ENCODE measurements around the gene NDUFB7.

NDUFB7 gene

GRCh38 chr19:14577264-14577663, 5.4 kb upstream of the NDUFB7 start:
- H3K27ac ChIP-seq (ENCODE audit: extremely low read depth, low read depth, low read length): no peak overlapping the region
- no peaks in the 10 kb centered on the region for H3K4me1 ChIP-seq (ENCODE audit: control insufficient read depth, insufficient read depth, low read length)
- H3K36me3 ChIP-seq (ENCODE audit: control insufficient read depth in 2 of 2, insufficient read depth in 1 of 2, low read length in 2 of 2): no peaks in the 10 kb centered on the region
- ChIA-PET CTCF (interaction anchor here (0.5 to 0.7 kb wide), 2 partner anchors 209 to 314 kb away, joined by 3 read pairs; no protein-coding TSS in a partner anchor), POLR2A (no interaction called here)
- TF ChIP-seq ZNF610 (tag by site-specific recombination; IDR thresholded peaks at IDR 0.05; ENCODE audit: borderline replicate concordance) (no peak), ZNF560 (tag by site-specific recombination; IDR thresholded peaks at IDR 0.05; ENCODE audit: borderline replicate concordance) (no peak), KLF1 (tag by site-specific recombination; IDR thresholded peaks at IDR 0.05) (no peak), ZNF280D (tag by site-specific recombination; IDR thresholded peaks at IDR 0.05) (no peak), HOXA7 (CRISPR knock-in tag; IDR thresholded peaks at IDR 0.05; ENCODE audit: borderline replicate concordance) (no peak), ZNF174 (tag by site-specific recombination; IDR thresholded peaks at IDR 0.05) (no peak), ZNF157 (tag by site-specific recombination; IDR thresholded peaks at IDR 0.05) (no peak), ZNF621 (tag by site-specific recombination; IDR thresholded peaks at IDR 0.05) (no peak), ZNF223 (tag by site-specific recombination; IDR thresholded peaks at IDR 0.05) (no peak), ZNF404 (tag by site-specific recombination; IDR thresholded peaks at IDR 0.05) (no peak), ZNF513 (tag by site-specific recombination; IDR thresholded peaks at IDR 0.05) (no peak)
- H3K4me3 ChIP-seq (ENCODE audit: low read depth, low read length): no peak overlapping the region
- H3K9me3 ChIP-seq (ENCODE audit: control insufficient read depth, insufficient read depth, low read depth, low read length): no peaks in the 10 kb centered on the region

- no peak for TF ChIP-seq ZNF391 (tag by site-specific recombination; IDR thresholded peaks at IDR 0.05; ENCODE audit: borderline replicate concordance, low read depth)
- Histone ChIP-seq H3K9me3 (ENCODE audit: control insufficient read depth, insufficient read depth, low read depth, low read length) (no peaks in the 10 kb centered on the region), H3K27ac (ENCODE audit: extremely low read depth, low read depth, low read length) (no peak overlapping the region), H3K4me3 (ENCODE audit: low read depth, low read length) (no peak overlapping the region), H3K4me1 (ENCODE audit: control insufficient read depth, insufficient read depth, low read length) (no peaks in the 10 kb centered on the region), H3K36me3 (ENCODE audit: control insufficient read depth in 2 of 2, insufficient read depth in 1 of 2, low read length in 2 of 2) (no peaks in the 10 kb centered on the region)
- POLR2A ChIA-PET: no interaction called here
- CTCF ChIA-PET: interaction anchor here (0.6 to 0.7 kb wide), 4 partner anchors 17 to 210 kb away, joined by 3 to 4 read pairs (median 3); no protein-coding TSS in a partner anchor
Measured at GRCh38 chr19:14576363-14576762, 4.5 kb upstream of the NDUFB7 start.

GRCh38 chr19:14575428-14575980, 3.6 kb upstream of the NDUFB7 start:
- peaks cover 4% of the 10 kb centered on the region; the same call in 1 of the 2 replicates for H3K4me1 ChIP-seq (ENCODE audit: control insufficient read depth, insufficient read depth, low read length)
- CTCF ChIA-PET: interaction anchor here (0.7 to 5.0 kb wide), 3 partner anchors 22 to 112 kb away, joined by 3 to 137 read pairs (median 3); partner anchors contain the start of gene ZNF333
- H3K36me3 ChIP-seq (ENCODE audit: control insufficient read depth in 2 of 2, insufficient read depth in 1 of 2, low read length in 2 of 2): no peaks in the 10 kb centered on the region; a peak in 1 of 3 replicates
- no peak overlapping the region for H3K4me3 ChIP-seq (ENCODE audit: low read depth, low read length)
- H3K27ac ChIP-seq (ENCODE audit: extremely low read depth, low read depth, low read length): no peak overlapping the region
- TF ChIP-seq PRDM10 (tag by site-specific recombination; IDR thresholded peaks at IDR 0.05) (peak; percentile 42; the same call in 1 of the 2 replicates), ZNF341 (tag by site-specific recombination; IDR thresholded peaks at IDR 0.05; ENCODE audit: low read depth) (no peak)
- POLR2A ChIA-PET: no interaction called here
- H3K9me3 ChIP-seq (ENCODE audit: control insufficient read depth, insufficient read depth, low read depth, low read length): no peaks in the 10 kb centered on the region

Measured in HEK293 (cell line).